SK-N-SH (cell line): ENCODE measurements around the gene ATP5PB. TPM values are rescaled to one million over a fixed set of nuclear protein-coding genes. Genes with fewer than 3 reads are reported as not detected.

Experiments
- CTCF ChIA-PET: fragments of 300-600, 350-600 bp; formaldehyde crosslinking; extraction: SDS; loops from one replicate; lab custom pipeline; 2021; lab: Yijun Ruan, JAX
- POLR2A ChIA-PET: fragments of 350-600 bp; sonication (Branson Sonifier 250); formaldehyde crosslinking; extraction: SDS; loops from one replicate; lab custom pipeline; 2020; ENCODE audit warnings: antibody characterized with exemption, inconsistent platforms; lab: Yijun Ruan, JAX
- DNase-seq: peaks from one replicate; pipeline ENCODE4 v3.0.0; 2012
- H2AFZ ChIP-seq: fragments of 200-600 bp; sonication (generic); 2 replicates; pipeline ENCODE4 v1.8.1; 2016; ENCODE audit warnings: antibody characterized with exemption, mild to moderate bottlenecking, low read depth
- H3F3A ChIP-seq: fragments of 200-600 bp; sonication (generic); replicated peaks from 2 replicates; pipeline ENCODE3; 2016; ENCODE audit warnings: antibody characterized with exemption, mild to moderate bottlenecking; ENCODE audit not compliant: insufficient read depth
- H3K27ac ChIP-seq, 2 experiments: fragments of 200-500 bp in 1 of 2; fragments of 200-600 bp in 1 of 2; sonication (Bioruptor generic) in 1 of 2; sonication (generic), shearing (Covaris generic) in 1 of 2; 2 replicates each; pipeline versions ENCODE4 v1.5.1 to v1.6.1; 2014 to 2016; ENCODE audit warnings: low read depth in 2 of 2, inconsistent platforms in 1 of 2, low read length in 1 of 2, mild to moderate bottlenecking in 1 of 2, mixed read lengths in 1 of 2
- H3K27me3 ChIP-seq: fragments of 200-600 bp; sonication (generic), shearing (Covaris generic); 2 replicates; pipeline ENCODE4 v1.6.1; 2016; ENCODE audit warnings: mixed run types; ENCODE audit not compliant: insufficient read depth
- H3K36me3 ChIP-seq, 2 experiments: fragments of 200-500 bp in 1 of 2; fragments of 200-600 bp in 1 of 2; sonication (Bioruptor generic) in 1 of 2; sonication (generic) in 1 of 2; replicated peaks in 1 of 2; 2 replicates each; pipeline versions ENCODE3 to v1.5.1; 2014 to 2016; ENCODE audit warnings: low read length in 1 of 2, mild to moderate bottlenecking in 1 of 2; ENCODE audit not compliant: insufficient read depth in 2 of 2, control insufficient read depth in 1 of 2
- H3K4me1 ChIP-seq, 2 experiments: fragments of 200-500 bp in 1 of 2; fragments of 200-600 bp in 1 of 2; sonication (Bioruptor generic) in 1 of 2; sonication (generic), shearing (Covaris generic) in 1 of 2; 2 replicates each; pipeline versions ENCODE4 v1.5.1 to v1.6.1; 2014 to 2016; ENCODE audit warnings: low read depth in 1 of 2, low read length in 1 of 2, mixed run types in 1 of 2; ENCODE audit not compliant: insufficient read depth in 2 of 2, control insufficient read depth in 1 of 2
- H3K4me2 ChIP-seq: fragments of 200-600 bp; sonication (generic), shearing (Covaris generic); 2 replicates; pipeline ENCODE4 v1.6.1; 2017; ENCODE audit warnings: mixed run types
- H3K4me3 ChIP-seq, 2 experiments: fragments of 200-500 bp in 1 of 2; fragments of 200-600 bp in 1 of 2; sonication (Bioruptor generic) in 1 of 2; sonication (generic), shearing (Covaris generic) in 1 of 2; 2 replicates each; pipeline versions ENCODE4 v1.5.1 to v1.8.1; 2014 to 2016; ENCODE audit warnings: low read depth in 2 of 2, inconsistent platforms in 1 of 2, low read length in 1 of 2, mild to moderate bottlenecking in 1 of 2, mixed read lengths in 1 of 2, moderate library complexity in 1 of 2
- H3K79me2 ChIP-seq: fragments of 200-600 bp; sonication (generic); 2 replicates; pipeline ENCODE4 v1.8.1; 2017; ENCODE audit warnings: mild to moderate bottlenecking; ENCODE audit not compliant: insufficient read depth
- H3K9ac ChIP-seq: fragments of 200-600 bp; sonication (generic); 2 replicates; pipeline ENCODE4 v1.6.1; 2017; ENCODE audit warnings: mixed run types
- H3K9me2 ChIP-seq: fragments of 200-600 bp; sonication (generic); 2 replicates; pipeline ENCODE4 v1.6.1; 2017; ENCODE audit warnings: mixed run types
- H3K9me3 ChIP-seq: fragments of 200-600 bp; sonication (generic); 2 replicates; pipeline ENCODE4 v1.6.1; 2017; ENCODE audit warnings: mixed run types, mild to moderate bottlenecking, moderate library complexity
- H4K20me1 ChIP-seq: fragments of 200-600 bp; sonication (generic); 2 replicates; pipeline ENCODE4 v1.6.1; 2017; ENCODE audit warnings: mild to moderate bottlenecking, mixed run types; ENCODE audit not compliant: insufficient read depth
- ELF1 ChIP-seq: IDR thresholded peaks from 2 replicates; pipeline ENCODE4 v1.4.0; 2012
- FOXM1 ChIP-seq: IDR thresholded peaks from 2 replicates; pipeline ENCODE4 v1.4.0; 2012; ENCODE audit warnings: low read depth, mild to moderate bottlenecking
- GABPA ChIP-seq: IDR thresholded peaks from 2 replicates; pipeline ENCODE4 v1.4.0; 2012; ENCODE audit warnings: low read depth, mild to moderate bottlenecking
- GATA2 ChIP-seq: sonication (generic); formaldehyde crosslinking; IDR thresholded peaks from 2 replicates; pipeline ENCODE4 v1.5.0; 2020; ENCODE audit warnings: mild to moderate bottlenecking, missing genetic modification reagents
- JUND ChIP-seq: IDR thresholded peaks from 2 replicates; pipeline ENCODE4 v1.4.0; 2012
- MXI1 ChIP-seq: IDR thresholded peaks from 2 replicates; pipeline ENCODE4 v1.6.1; 2012; ENCODE audit warnings: mild to moderate bottlenecking, low read depth, low read length, improper control_type of control experiment
- RCOR1 ChIP-seq: fragments of 150-350 bp; IDR thresholded peaks from 2 replicates; pipeline ENCODE4 v1.6.1; 2017; ENCODE audit warnings: antibody characterized with exemption, low read length
- SMC3 ChIP-seq: IDR thresholded peaks from 2 replicates; pipeline ENCODE4 v1.6.1; 2012; ENCODE audit warnings: low read depth, low read length, improper control_type of control experiment
- TAF1 ChIP-seq: IDR thresholded peaks from 2 replicates; pipeline ENCODE4 v1.6.1; 2012; ENCODE audit warnings: low read depth, mild to moderate bottlenecking, low read length, moderate library complexity, borderline replicate concordance
- TEAD4 ChIP-seq: IDR thresholded peaks from 2 replicates; pipeline ENCODE4 v1.4.0; 2012; ENCODE audit warnings: mild to moderate bottlenecking, borderline replicate concordance; ENCODE audit not compliant: insufficient read depth
- WGBS: methylation state at CpG from one replicate; pipeline ENCODE4 v1.1.6; 2017; ENCODE audit warnings: low lambda C conversion rate; 5-methylcytosine and 5-hydroxymethylcytosine counted together
- polyA plus RNA-seq, 3 experiments: library from polyadenylated mRNA; depleted of rRNA; stranded (reverse); fragments of >200 nt; gene quantifications; 2 replicates each; pipeline ENCODE4 v1.2.3, GENCODE V29; 2012
- TF ChIP-seq, protein P1 (sequence below): IDR thresholded peaks from 2 replicates; pipeline ENCODE4 v1.4.0; 2012; ENCODE audit warnings: low read depth, borderline replicate concordance
- TF ChIP-seq, protein P2 (sequence below): IDR thresholded peaks from 2 replicates; pipeline ENCODE4 v1.4.0; 2012; ENCODE audit warnings: low read depth, borderline replicate concordance
- TF ChIP-seq, protein P3 (sequence below): IDR thresholded peaks from 2 replicates; pipeline ENCODE4 v1.4.0; 2012; ENCODE audit warnings: low read depth
- TF ChIP-seq, protein P4 (sequence below): IDR thresholded peaks from 2 replicates; pipeline ENCODE4 v1.6.1; 2012; ENCODE audit warnings: mild to moderate bottlenecking, low read depth, low read length, moderate library complexity

The ATP5PB gene
- polyA plus RNA-seq, 1 of the 3 experiments (the other 2 are of a cell fraction) = 177 TPM

DNA sequence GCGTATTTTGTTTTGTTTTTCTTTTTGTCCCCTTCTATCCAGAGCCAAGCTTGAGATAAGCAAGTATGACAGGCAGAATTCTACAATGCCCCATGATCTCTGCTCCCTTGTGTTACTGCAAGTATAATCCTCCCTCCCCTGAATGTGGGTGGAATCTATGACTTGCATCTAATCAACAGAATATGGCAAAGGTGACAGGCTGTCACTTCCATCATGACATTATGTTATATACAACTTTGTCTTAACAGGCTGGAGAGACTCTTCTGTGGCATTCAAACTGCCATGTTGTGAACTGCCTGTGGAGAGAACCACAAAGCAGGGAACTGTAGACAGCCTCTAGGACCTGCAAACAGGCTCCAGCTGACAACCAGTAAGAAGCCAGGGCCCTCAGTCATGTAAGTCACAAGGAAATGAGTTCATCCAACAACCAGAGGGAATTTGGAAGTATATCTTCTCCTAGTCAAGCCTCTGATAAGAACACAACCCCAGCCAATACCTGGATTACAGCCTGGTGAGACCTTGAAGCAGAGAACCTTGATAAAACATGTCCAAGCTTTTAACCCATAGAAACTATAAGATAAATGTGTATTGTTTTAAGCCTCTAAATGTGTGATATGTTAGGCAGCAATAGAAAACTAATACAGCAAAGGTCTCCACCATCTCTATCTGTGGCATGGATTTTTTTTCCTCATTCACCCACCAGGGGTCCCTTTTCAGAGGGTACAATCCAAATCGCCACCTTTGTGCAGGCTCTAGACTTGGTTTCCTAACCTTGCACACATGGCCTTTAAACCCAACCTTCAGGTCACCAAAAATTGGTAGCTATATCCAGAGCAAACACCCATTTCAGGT, 18.8 kb downstream of the ATP5PB start:
- Histone ChIP-seq H3K9me2 (no peaks in the 10 kb centered on the region), H3K27ac (no peak overlapping the region)
- TF ChIP-seq ELF1 (no peak), FOXM1 (no peak)
- TF ChIP-seq, all 33 proteins: peak for 0
- Histone ChIP-seq H3K4me2 (no peak overlapping the region), H3K27me3 (no peaks in the 10 kb centered on the region), H2AFZ (no peak overlapping the region), H3K4me1 (peaks cover 0 to under 1% of the 10 kb centered on the region in 2 experiments; a peak in 1 of 4 replicates), H3K9me3 (no peaks in the 10 kb centered on the region), H3F3A (peaks cover 4% of the 10 kb centered on the region), H4K20me1 (no peaks in the 10 kb centered on the region), H3K4me3 (no peak overlapping the region), H3K36me3 (peaks cover 13% of the 10 kb centered on the region in 2 experiments), H3K9ac (no peak overlapping the region), H3K79me2 (no peaks in the 10 kb centered on the region)
- POLR2A ChIA-PET = no interaction called here
- 87% methylated on average over 2 of the region's 2 CpGs for WGBS
- CTCF ChIA-PET = interaction anchor here (1.6 kb wide), 1 partner anchor 40 kb away, joined by 6 read pairs; no protein-coding TSS in a partner anchor
- no peak for DNase-seq

DNA sequence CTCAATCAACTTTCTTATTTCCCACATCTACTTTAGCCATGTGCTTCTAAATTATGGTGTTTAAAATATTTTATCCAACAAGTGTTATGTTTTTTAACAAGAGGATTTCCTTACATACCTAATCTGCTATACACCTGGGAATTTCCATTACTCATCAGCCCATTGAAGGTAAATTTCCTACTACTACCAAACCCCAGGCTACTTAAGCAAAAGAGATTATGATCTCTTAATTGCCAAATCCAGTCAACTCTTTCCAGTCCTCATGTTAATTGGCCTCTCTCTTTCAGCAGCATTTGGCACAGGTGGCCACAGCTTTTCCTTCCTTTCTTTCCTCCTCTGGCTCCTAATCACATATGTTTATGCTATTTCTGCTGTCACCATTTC, 19.4 kb downstream of the ATP5PB start:
- CTCF ChIA-PET = interaction anchor here (0.5 to 1.6 kb wide), 2 partner anchors 40 to 287 kb away, joined by 4 to 6 read pairs; partner anchors contain the start of gene DDX20
- no peak for DNase-seq
- H3K9me3 ChIP-seq = no peaks in the 10 kb centered on the region
- H3K9ac ChIP-seq = no peak overlapping the region
- H3K4me3 ChIP-seq = no peak overlapping the region
- TF ChIP-seq MXI1 (no peak), GABPA (no peak), SMC3 (no peak), TAF1 (no peak), GATA2 (CRISPR knock-in tag) (no peak), RCOR1 (no peak), JUND (no peak), TEAD4 (no peak), ELF1 (no peak)
- TF ChIP-seq, protein P1, sequence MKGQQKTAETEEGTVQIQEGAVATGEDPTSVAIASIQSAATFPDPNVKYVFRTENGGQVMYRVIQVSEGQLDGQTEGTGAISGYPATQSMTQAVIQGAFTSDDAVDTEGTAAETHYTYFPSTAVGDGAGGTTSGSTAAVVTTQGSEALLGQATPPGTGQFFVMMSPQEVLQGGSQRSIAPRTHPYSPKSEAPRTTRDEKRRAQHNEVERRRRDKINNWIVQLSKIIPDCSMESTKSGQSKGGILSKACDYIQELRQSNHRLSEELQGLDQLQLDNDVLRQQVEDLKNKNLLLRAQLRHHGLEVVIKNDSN = no peak
- TF ChIP-seq, protein P2, sequence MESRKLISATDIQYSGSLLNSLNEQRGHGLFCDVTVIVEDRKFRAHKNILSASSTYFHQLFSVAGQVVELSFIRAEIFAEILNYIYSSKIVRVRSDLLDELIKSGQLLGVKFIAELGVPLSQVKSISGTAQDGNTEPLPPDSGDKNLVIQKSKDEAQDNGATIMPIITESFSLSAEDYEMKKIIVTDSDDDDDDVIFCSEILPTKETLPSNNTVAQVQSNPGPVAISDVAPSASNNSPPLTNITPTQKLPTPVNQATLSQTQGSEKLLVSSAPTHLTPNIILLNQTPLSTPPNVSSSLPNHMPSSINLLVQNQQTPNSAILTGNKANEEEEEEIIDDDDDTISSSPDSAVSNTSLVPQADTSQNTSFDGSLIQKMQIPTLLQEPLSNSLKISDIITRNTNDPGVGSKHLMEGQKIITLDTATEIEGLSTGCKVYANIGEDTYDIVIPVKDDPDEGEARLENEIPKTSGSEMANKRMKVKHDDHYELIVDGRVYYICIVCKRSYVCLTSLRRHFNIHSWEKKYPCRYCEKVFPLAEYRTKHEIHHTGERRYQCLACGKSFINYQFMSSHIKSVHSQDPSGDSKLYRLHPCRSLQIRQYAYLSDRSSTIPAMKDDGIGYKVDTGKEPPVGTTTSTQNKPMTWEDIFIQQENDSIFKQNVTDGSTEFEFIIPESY = no peak
- TF ChIP-seq, protein P3, sequence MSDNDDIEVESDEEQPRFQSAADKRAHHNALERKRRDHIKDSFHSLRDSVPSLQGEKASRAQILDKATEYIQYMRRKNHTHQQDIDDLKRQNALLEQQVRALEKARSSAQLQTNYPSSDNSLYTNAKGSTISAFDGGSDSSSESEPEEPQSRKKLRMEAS = no peak
- TF ChIP-seq, protein P4, sequence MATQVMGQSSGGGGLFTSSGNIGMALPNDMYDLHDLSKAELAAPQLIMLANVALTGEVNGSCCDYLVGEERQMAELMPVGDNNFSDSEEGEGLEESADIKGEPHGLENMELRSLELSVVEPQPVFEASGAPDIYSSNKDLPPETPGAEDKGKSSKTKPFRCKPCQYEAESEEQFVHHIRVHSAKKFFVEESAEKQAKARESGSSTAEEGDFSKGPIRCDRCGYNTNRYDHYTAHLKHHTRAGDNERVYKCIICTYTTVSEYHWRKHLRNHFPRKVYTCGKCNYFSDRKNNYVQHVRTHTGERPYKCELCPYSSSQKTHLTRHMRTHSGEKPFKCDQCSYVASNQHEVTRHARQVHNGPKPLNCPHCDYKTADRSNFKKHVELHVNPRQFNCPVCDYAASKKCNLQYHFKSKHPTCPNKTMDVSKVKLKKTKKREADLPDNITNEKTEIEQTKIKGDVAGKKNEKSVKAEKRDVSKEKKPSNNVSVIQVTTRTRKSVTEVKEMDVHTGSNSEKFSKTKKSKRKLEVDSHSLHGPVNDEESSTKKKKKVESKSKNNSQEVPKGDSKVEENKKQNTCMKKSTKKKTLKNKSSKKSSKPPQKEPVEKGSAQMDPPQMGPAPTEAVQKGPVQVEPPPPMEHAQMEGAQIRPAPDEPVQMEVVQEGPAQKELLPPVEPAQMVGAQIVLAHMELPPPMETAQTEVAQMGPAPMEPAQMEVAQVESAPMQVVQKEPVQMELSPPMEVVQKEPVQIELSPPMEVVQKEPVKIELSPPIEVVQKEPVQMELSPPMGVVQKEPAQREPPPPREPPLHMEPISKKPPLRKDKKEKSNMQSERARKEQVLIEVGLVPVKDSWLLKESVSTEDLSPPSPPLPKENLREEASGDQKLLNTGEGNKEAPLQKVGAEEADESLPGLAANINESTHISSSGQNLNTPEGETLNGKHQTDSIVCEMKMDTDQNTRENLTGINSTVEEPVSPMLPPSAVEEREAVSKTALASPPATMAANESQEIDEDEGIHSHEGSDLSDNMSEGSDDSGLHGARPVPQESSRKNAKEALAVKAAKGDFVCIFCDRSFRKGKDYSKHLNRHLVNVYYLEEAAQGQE = no peak
- TF ChIP-seq, all 33 proteins: peak for 0
- H3K27me3 ChIP-seq = no peaks in the 10 kb centered on the region
- H3K4me2 ChIP-seq = no peak overlapping the region
- no peaks in the 10 kb centered on the region for H4K20me1 ChIP-seq
- H3F3A ChIP-seq = no peaks in the 10 kb centered on the region
- H3K27ac ChIP-seq = no peak overlapping the region
- no peaks in the 10 kb centered on the region for H3K79me2 ChIP-seq
- peaks cover 13% of the 10 kb centered on the region in 2 experiments for H3K36me3 ChIP-seq
- POLR2A ChIA-PET = no interaction called here
- no peaks in the 10 kb centered on the region for H3K4me1 ChIP-seq
- no peaks in the 10 kb centered on the region for H3K9me2 ChIP-seq
- no peak overlapping the region for H2AFZ ChIP-seq
